ENCODE data around the gene CDH5. TPM values are rescaled to one million over a fixed set of nuclear protein-coding genes. Genes with fewer than 3 reads are reported as not detected.

Gene CDH5
- total and polyA plus RNA-seq, 4 donors: 5.5 to 21.9 (median 17.5) TPM

DNA sequence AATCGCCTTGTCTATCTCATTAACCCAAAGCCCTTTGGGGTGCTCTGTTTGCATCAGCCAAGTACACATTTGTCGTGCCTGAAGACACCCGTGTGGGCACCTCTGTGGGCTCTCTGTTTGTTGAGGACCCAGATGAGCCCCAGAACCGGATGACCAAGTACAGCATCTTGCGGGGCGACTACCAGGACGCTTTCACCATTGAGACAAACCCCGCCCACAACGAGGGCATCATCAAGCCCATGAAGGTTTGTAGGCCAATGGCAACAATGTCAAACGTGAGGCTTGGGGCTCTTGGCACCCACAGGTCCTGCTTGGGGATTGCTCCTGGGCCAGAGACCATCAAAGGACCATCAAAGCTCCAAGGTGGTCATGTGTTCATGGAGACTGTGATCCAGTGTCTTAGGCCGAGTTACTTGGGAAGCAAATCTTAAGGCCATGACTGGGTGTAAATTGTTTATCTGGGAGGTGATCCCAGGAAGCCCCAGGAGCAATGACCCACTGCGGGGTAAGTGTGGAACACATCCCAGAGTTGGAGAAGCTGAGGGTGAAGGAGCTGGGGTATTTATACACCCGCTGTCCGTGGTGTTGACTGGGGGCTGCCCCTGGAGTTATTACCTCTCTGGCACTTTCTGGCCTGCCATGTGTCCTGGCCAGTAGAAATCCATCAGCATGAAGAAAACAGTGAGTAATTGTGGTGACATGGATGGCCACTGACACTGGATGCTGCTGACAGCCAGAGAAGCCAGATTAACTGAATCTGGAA is 24.0 kb downstream of the CDH5 start:
- no peaks in the 10 kb centered on the region for H3K9me3 ChIP-seq (ENCODE audit: control insufficient read depth in 4 of 4, low read length in 3 of 4)
- H3K4me3 ChIP-seq (ENCODE audit: low read depth in 1 of 3, low read length in 3 of 3): no peak overlapping the region
- 88% methylated on average over 14 of the region's 14 CpGs for WGBS
- H3K27ac ChIP-seq (ENCODE audit: low read depth in 1 of 2, low read length in 2 of 2): no peak overlapping the region
- TF ChIP-seq, protein P1, sequence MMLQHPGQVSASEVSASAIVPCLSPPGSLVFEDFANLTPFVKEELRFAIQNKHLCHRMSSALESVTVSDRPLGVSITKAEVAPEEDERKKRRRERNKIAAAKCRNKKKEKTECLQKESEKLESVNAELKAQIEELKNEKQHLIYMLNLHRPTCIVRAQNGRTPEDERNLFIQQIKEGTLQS (IDR thresholded peaks at IDR 0.05): no peak
- TF ChIP-seq JUND (IDR thresholded peaks at IDR 0.05): no peak
- TF ChIP-seq, protein P2, sequence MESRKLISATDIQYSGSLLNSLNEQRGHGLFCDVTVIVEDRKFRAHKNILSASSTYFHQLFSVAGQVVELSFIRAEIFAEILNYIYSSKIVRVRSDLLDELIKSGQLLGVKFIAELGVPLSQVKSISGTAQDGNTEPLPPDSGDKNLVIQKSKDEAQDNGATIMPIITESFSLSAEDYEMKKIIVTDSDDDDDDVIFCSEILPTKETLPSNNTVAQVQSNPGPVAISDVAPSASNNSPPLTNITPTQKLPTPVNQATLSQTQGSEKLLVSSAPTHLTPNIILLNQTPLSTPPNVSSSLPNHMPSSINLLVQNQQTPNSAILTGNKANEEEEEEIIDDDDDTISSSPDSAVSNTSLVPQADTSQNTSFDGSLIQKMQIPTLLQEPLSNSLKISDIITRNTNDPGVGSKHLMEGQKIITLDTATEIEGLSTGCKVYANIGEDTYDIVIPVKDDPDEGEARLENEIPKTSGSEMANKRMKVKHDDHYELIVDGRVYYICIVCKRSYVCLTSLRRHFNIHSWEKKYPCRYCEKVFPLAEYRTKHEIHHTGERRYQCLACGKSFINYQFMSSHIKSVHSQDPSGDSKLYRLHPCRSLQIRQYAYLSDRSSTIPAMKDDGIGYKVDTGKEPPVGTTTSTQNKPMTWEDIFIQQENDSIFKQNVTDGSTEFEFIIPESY (IDR thresholded peaks at IDR 0.05): no peak
- no peak for TF ChIP-seq NR2F2 (IDR thresholded peaks at IDR 0.05)
- TF ChIP-seq SP1 (IDR thresholded peaks at IDR 0.05): no peak
- TF ChIP-seq, protein P3, sequence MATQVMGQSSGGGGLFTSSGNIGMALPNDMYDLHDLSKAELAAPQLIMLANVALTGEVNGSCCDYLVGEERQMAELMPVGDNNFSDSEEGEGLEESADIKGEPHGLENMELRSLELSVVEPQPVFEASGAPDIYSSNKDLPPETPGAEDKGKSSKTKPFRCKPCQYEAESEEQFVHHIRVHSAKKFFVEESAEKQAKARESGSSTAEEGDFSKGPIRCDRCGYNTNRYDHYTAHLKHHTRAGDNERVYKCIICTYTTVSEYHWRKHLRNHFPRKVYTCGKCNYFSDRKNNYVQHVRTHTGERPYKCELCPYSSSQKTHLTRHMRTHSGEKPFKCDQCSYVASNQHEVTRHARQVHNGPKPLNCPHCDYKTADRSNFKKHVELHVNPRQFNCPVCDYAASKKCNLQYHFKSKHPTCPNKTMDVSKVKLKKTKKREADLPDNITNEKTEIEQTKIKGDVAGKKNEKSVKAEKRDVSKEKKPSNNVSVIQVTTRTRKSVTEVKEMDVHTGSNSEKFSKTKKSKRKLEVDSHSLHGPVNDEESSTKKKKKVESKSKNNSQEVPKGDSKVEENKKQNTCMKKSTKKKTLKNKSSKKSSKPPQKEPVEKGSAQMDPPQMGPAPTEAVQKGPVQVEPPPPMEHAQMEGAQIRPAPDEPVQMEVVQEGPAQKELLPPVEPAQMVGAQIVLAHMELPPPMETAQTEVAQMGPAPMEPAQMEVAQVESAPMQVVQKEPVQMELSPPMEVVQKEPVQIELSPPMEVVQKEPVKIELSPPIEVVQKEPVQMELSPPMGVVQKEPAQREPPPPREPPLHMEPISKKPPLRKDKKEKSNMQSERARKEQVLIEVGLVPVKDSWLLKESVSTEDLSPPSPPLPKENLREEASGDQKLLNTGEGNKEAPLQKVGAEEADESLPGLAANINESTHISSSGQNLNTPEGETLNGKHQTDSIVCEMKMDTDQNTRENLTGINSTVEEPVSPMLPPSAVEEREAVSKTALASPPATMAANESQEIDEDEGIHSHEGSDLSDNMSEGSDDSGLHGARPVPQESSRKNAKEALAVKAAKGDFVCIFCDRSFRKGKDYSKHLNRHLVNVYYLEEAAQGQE (IDR thresholded peaks at IDR 0.05): no peak
- TF ChIP-seq GABPA (IDR thresholded peaks at IDR 0.05 in 1 of 2, conservative IDR thresholded peaks at IDR 0.05 in 1 of 2): no peak
- TF ChIP-seq, protein P4, sequence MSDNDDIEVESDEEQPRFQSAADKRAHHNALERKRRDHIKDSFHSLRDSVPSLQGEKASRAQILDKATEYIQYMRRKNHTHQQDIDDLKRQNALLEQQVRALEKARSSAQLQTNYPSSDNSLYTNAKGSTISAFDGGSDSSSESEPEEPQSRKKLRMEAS (IDR thresholded peaks at IDR 0.05): no peak
- no peak for TF ChIP-seq RXRA (IDR thresholded peaks at IDR 0.05)
- H3K4me1 ChIP-seq (ENCODE audit: control insufficient read depth in 4 of 4, insufficient read depth in 4 of 4, low read length in 3 of 4): no peaks in the 10 kb centered on the region
- no peak for DNase-seq (ENCODE audit: low spot score)
- H3K36me3 ChIP-seq (ENCODE audit: control insufficient read depth in 4 of 4, insufficient read depth in 3 of 4, low read depth in 1 of 4, low read length in 3 of 4): peaks cover 0 to 3% (median 0%) of the 10 kb centered on the region in 4 donors
- no peaks in the 10 kb centered on the region for H3K27me3 ChIP-seq (ENCODE audit: control insufficient read depth in 4 of 4, insufficient read depth in 4 of 4, low read length in 3 of 4)
- H3K9ac ChIP-seq (ENCODE audit: low read depth in 1 of 2, low read length in 2 of 2): no peak overlapping the region

DNA sequence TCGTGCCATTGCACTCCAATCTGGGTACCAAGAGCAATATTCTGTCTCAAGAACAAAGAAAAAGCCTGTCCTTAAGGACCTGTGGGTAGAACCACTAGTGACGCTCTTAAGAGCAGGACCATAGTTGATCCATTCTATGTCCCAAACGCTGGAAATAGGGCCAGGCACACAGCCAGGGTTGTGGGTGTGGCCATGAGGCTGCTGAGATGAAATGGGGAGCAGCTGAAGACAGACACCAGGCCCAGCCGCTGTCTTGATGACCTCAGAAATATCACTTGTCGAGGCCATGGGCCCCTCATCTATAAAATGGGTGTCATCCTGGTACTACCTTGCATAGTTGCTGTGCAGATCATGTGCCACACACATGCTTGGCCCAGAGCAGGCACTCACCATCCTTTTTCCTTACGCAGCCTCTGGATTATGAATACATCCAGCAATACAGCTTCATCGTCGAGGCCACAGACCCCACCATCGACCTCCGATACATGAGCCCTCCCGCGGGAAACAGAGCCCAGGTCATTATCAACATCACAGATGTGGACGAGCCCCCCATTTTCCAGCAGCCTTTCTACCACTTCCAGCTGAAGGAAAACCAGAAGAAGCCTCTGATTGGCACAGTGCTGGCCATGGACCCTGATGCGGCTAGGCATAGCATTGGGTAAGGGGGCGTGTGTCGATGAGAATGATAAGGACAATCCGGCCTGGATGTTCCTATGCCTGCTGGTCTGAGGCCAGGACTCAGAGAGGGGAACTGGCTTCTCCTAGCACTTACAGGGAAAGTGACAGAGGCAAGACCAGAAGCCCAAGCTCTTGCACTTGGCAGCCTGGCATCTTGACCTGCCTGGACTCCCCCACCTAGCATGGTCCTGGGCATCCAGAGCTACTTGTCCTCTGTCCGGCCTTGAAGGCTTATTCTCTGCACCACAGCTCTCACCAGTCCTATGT is 25.5 kb downstream of the CDH5 start:
- DNase-seq (ENCODE audit: low spot score): no peak
- Histone ChIP-seq H3K27ac (ENCODE audit: low read depth in 1 of 2, low read length in 2 of 2) (no peak overlapping the region), H3K4me3 (ENCODE audit: low read depth in 1 of 3, low read length in 3 of 3) (no peak overlapping the region), H3K9ac (ENCODE audit: low read depth in 1 of 2, low read length in 2 of 2) (no peak overlapping the region), H3K27me3 (ENCODE audit: control insufficient read depth in 4 of 4, insufficient read depth in 4 of 4, low read length in 3 of 4) (peaks cover 0 to 4% (median 0%) of the 10 kb centered on the region in 4 donors), H3K9me3 (ENCODE audit: control insufficient read depth in 4 of 4, low read length in 3 of 4) (no peaks in the 10 kb centered on the region), H3K4me1 (ENCODE audit: control insufficient read depth in 4 of 4, insufficient read depth in 4 of 4, low read length in 3 of 4) (no peaks in the 10 kb centered on the region), H3K36me3 (ENCODE audit: control insufficient read depth in 4 of 4, insufficient read depth in 3 of 4, low read depth in 1 of 4, low read length in 3 of 4) (peaks cover 0 to 3% (median 0%) of the 10 kb centered on the region in 4 donors)
- WGBS: 87% methylated on average over 18 of the region's 18 CpGs
- TF ChIP-seq JUND (IDR thresholded peaks at IDR 0.05) (no peak), RXRA (IDR thresholded peaks at IDR 0.05) (no peak), YY1 (IDR thresholded peaks at IDR 0.05) (no peak)
- TF ChIP-seq, protein P1 (IDR thresholded peaks at IDR 0.05): no peak
- TF ChIP-seq, protein P3 (IDR thresholded peaks at IDR 0.05): no peak
